ENCODE results near the gene OTOP2.

GRCh38 chr17:74981318-74981978 lies 57.4 kb downstream of the OTOP2 start:
- TF ChIP-seq POLR2A (IDR thresholded peaks at IDR 0.05; ENCODE audit: low read depth, low read length) (no peak), TAF1 (IDR thresholded peaks at IDR 0.05; ENCODE audit: low read depth, low read length) (no peak), POLR2AphosphoS5 (IDR thresholded peaks at IDR 0.05; ENCODE audit: low read depth, low read length) (no peak)

Data from GM12891 (cell line).